ENCODE measurements around the gene OXT. TPM values are rescaled to one million over a fixed set of nuclear protein-coding genes. Genes with fewer than 3 reads are reported as not detected.

The OXT gene
- total and polyA plus RNA-seq, 2 of the 13 experiments (the other 11 are each of a cell fraction or from before 2014, with no cell fraction given) = not detected

- TF ChIP-seq BRD4 (CRISPR knock-in tag; IDR thresholded peaks at IDR 0.05) (peak; percentile 96), HES4 (CRISPR knock-in tag; IDR thresholded peaks at IDR 0.05; ENCODE audit: borderline replicate concordance) (no peak), ATF7-NPFF (CRISPR knock-in tag; IDR thresholded peaks at IDR 0.05; ENCODE audit: low read depth) (0 out of 2 replicates have a peak, but pooled peaks have one; percentile 51), RCOR2 (CRISPR knock-in tag; IDR thresholded peaks at IDR 0.05) (peak; percentile 87), PAXIP1 (CRISPR knock-in tag; conservative IDR thresholded peaks at IDR 0.05) (peak; percentile 97), ZFP36L1 (CRISPR knock-in tag; IDR thresholded peaks at IDR 0.05) (no peak), RBM22 (optimal IDR thresholded peaks at IDR 0.05; ENCODE audit: low read length) (peak; percentile 75), LCORL (IDR thresholded peaks at IDR 0.05) (peak; percentile 28; the same call in 1 of the 2 replicates), LCORL (CRISPR knock-in tag; IDR thresholded peaks at IDR 0.05) (peak; percentile 99), ZNF350 (CRISPR knock-in tag; IDR thresholded peaks at IDR 0.05; ENCODE audit: borderline replicate concordance, low read depth) (peak; percentile 76), E2F1 (CRISPR knock-in tag; IDR thresholded peaks at IDR 0.05) (no peak), ZNF276 (CRISPR knock-in tag; IDR thresholded peaks at IDR 0.05; ENCODE audit: low read depth) (0 out of 2 replicates have a peak, but pooled peaks have one; percentile 10), MLX (CRISPR knock-in tag; IDR thresholded peaks at IDR 0.05) (0 out of 2 replicates have a peak, but pooled peaks have one; percentile 59), HIC2 (CRISPR knock-in tag; IDR thresholded peaks at IDR 0.05; ENCODE audit: low read depth) (peak; percentile 96), NR2F2 (IDR thresholded peaks at IDR 0.05; ENCODE audit: borderline replicate concordance, low read depth) (peak; percentile 93), SNAI1 (CRISPR knock-in tag; IDR thresholded peaks at IDR 0.05; ENCODE audit: borderline replicate concordance) (peak; percentile 55; the same call in 1 of the 2 replicates), HOMEZ (CRISPR knock-in tag; IDR thresholded peaks at IDR 0.05; ENCODE audit: low read depth) (peak; percentile 60), NCOA1 (CRISPR knock-in tag; IDR thresholded peaks at IDR 0.05) (peak; percentile 97; the same call in 1 of the 2 replicates)
These were observed 35.4 kb downstream of the OXT start (continued) for GRCh38 chr20:3106658-3107463.
